ENCODE measurements around the gene CXCR1.
"Not testable (repeated sequence)": the region's sequence is repeated elsewhere in the genome, so short reads cannot be mapped to it uniquely, and the experiment has no call there.

Gene CXCR1

DNA sequence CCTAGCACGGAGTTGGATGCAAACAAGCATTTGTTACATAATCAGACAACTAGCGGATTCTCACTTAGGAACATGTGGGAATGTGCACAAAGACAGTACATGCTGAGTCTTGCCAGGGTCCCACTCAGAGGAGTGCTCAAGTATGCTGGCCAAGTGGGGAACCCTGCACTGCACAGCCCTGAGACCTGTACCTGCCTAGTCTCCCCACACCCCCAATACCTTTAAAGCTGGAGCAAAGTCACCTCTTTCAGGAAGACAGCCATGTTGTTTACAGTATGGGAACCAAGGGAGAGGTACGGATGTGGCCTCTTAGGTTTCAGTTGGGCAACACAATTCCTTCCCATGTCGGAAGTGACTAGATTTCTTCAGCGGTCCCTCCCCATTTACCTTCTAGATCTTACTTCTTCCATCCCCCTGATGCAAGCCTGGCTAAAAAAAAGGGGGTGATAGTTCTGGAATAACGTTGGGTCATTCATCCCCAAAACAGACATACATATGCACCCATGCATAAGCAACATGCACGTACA, 10.7 kb downstream of the CXCR1 start:
- DNase-seq, result no peak

DNA sequence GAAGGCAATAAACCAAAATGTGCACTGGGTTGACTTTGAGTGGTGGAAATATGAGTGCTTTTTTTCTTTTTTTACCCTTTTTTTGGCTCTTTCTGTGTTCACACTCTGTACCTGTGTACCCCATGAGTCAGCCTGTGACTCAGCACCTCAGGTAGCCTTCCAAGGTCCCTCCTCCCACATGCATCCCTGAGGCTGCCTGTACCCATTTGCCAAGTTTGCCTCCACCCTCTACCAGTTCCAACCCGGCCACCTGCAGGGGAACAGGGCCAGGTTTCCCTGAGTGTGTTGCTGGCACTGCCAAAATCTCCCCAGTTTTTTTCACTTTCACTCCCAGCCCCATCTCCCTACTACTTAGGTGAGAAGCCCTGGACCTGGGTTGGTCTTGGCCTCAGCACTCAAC, 14.0 kb downstream of the CXCR1 start:
- DNase-seq, result no peak

DNA sequence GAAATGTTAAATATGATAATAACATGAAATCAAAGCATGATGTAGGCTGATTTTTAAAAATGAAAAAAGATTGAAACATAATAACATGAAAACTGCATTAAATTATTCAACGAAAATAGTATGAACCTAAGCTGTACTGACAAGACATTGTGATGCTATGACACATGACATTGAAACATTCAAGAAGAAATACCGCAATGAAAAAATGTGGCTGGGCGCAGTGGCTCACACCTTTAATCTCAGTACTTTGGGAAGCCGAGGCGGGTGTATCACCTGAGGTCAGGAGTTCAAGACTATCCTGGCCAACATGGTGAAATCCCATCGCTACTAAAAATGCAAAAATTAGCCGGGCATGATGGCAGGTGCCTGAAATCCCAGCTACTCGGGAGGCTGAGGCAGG, 14.6 kb downstream of the CXCR1 start:
- no peak for DNase-seq

DNA sequence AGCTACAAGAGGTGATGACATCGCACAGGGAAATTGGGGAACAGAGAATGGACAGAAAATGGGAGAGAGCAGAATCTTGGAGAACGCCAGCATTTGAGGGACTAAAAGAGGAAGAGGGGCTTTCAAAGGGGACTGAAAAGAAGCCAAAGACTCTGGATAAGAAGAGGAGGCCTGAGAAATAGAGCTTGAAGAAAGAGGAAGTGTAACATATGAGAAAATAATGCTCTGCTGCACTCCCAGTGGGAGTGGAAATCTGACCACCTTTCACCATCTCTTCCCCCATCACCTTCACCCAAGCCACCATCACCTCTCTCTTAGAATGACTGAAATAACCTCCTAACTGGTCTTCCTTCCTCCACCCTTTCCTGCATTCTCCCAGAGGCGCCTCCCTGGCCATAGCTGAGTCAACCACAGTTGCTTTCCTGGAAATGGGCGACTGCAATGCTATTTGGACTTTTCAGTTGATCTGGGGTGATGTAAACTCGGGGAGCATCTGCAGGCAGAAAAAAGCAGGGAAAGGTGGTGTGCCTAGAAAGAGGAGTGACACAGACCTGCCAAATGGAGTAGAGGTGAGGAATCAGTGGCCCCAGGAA, 16.8 kb downstream of the CXCR1 start:
- DNase-seq, result no peak

DNA sequence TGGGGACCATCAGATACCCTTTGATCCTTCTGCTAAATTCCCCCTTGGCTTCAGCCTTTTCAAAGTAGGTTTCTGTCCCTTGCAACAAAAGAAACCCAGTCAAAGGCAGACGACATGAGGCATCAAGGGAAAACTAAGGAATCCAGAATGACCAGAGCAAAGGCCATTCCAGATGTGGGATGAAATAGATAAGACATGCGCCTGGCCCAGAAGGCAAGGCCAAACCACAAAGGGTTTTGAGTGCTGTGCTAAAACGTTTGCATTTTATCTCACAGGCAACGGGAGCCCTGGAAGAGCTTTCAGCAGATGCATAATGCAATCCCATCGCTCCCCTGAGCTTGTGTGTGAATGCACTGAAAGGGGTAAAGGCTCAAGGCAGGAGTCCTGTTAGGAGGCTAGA, 17.7 kb downstream of the CXCR1 start:
- DNase-seq, result no peak

DNA sequence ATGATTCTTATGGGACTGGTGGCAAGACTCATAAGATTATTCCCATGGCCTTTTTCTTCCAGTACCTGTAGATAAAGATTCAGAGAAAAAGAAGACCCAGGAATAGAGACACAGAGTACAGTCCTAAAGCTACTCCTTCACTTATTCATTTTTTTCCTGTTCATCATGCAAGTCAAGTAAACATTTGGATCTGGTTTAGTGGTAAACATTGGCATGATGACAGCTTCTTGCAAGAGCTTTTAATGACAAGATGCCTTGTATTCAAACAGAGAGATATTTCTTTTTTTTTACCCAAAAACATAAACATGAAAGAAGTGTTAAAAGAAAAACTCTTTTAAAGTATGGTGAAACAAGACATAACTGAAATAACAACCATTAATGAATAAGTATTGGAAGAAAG, 20.7 kb downstream of the CXCR1 start:
- DNase-seq, result no peak

DNA sequence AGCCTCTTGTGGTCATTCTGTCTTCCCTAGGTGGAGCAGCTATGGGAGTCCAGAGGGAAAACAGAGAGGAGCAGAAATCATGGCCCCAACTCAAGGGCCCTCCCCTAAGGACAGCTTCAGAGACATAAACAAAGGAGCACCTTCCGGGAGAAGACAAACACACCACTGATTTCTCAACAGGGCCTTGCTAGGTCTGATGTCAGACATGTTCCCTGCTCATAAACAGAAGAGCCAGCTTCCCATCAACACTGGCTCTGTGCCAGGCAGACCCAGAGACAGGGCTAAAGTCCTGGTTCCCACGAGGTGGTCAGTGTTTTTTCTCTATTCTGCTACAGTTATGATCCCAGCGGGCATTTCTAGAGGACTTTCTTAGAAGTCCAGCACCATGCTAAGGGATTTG, 21.6 kb downstream of the CXCR1 start:
- no peak for DNase-seq

DNA sequence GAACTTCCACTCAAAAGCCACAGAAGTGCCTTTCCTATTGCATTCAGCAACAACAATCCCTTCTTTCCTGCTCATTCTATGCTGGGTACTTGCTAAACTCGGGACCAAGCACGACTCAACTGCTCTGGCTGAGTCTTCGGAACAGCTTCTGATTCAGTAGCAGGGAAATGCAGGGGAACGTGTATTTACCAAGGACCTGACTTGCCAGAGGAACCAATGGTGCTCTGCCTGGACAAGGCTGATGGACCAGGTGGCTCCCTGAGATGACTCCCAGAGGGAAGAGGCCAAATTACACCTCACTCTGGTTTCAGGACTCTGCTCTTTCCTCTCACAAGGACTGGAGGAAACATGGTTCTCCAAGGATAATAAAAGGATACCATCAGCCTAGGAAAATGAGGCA, 28.7 kb downstream of the CXCR1 start:
- no peak for DNase-seq

DNA sequence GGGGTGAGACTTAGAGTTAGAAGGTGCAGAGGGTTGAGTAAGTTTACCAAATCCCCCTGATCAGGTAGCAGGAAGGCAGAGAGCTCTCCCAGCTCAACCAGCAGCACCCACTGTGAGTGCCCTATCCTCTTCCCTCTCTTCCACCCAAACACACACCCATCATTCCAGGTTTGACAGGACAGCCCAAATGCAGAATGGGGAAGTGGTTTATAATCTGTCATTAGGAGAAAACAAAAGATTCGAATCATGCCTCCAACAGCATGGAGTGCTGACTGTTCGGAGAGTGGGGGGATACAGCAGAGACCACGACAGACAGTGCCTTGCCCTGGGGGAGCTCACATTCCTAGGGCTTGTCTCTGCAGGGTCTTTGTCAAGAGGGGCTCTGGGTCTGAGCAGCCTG, 29.2 kb downstream of the CXCR1 start:
- DNase-seq, result no peak

DNA sequence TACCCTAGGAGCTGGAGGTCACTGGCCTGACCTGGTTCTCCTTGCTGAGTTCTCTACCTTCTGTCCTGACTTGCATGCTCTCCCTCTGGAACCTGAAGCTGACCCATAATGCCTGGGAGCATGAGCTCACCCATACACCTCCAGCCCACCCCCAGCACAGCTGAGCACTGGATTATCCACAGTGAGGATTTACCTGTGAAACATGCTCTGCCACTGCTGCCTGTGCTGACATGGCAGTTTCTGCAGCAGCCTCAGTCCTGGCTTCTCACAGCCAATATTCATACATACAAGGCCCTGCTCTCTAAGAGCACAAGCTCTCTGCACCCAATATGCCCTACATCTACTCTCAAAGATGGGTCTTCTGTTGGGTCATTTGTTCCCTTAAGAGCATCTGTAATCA, 35.9 kb downstream of the CXCR1 start:
- DNase-seq, result no peak

DNA sequence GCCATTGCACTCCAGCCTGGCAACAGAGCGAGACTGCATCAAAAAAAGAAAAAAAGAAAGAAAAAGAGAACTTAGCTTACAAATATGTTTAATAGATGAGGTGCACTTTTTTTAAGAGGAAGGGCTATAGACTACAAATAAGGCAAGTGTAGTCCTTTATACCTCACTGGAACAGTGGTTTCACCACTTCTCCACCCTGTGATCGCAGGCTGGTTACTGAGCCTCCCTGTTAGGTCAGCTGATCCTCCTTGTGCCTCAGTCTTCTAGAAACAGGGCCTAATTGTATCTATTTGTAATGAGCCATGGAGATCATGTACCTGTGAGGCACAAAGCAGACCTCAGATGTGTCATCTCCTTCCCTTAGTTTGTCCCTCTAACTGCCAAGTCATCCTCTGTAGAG, 36.4 kb downstream of the CXCR1 start:
- no peak for DNase-seq

DNA sequence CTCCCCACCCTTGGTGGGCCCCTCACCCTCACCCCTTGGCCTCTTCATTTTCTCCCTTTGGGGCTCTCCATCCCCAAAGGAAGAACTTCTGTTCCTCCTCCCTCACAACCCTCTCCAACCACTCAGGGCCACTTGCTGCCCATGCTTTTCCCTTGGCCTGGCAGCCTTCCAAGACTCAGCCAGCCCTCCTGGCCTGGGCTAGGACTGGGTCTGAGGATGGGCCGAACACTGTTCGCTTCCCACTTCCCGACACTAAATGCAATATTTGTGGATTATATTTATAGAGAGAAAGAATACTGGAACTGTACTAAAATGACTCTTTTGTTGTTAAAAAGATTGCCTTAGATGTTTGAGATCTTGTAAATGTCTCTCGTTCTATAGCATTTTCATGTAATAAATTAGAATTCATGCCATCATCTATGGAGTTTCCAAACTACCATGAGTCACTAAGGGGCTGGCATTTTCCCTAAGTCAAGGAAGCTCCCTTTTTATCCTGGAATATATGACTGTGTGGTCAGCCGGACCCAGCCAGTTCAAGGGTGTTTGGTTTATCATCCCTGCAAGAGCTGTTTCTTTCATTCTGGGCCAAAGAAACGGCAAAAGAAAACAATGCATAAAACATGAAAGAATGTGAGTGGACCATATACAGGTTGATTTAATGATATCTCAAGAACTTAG, 37.2 kb downstream of the CXCR1 start:
- DNase-seq, result no peak

DNA sequence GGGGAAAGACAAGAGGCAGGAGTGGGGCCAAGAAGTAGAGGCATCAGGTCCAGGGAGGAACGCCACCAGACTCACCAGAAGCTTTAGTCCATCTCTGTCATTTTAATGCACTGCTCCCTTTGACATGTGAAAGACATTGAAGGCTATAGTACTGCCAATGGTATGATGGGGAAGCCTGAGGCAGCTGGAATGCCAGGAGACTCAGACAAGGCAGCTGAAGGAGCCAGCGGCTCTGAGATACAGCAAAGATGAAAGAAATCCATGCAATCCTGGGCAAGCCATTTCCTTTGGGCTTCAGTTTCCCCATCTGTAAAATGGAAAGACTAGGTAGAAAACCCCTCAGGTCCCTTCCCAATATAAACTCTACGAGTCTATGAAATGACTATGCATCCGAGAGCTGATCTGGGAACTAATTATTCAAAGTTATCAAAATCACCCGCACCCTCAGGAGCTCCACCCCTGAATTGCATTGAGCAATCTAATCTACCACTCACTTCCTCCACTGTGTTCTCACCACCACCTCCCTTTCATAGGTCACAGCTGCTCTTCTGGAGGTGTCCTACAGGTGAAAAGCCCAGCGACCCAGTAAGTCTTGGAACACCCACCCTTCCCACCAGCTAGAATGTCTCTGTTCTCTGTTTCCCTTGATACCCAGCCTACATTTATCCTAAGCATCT, 37.8 kb downstream of the CXCR1 start:
- DNase-seq, result no peak

DNA sequence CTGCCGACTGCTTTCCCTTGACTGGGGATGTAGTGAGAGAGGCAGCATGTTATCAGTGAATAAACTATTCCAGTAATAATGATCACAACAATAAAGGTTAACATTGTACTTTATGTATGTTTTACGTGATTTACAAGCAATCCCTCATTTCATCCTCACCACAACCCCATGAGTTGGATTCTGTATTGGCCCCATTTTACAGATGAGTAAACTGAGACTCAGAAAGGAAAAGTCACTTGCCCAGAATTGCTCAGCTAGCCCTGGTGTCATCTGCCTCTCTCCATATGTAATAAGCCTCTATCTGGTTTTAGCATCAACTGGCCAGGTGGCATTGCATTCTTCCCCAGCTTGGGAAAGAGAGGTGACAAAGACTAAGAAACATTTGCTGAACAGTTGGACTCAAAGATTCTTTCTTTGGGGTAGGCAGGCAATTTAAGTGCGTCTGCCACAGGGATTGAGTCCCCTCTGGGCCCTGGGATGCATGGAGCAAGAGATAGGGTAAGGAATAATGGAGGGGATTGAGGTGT, 38.8 kb downstream of the CXCR1 start:
- no peak for DNase-seq

DNA sequence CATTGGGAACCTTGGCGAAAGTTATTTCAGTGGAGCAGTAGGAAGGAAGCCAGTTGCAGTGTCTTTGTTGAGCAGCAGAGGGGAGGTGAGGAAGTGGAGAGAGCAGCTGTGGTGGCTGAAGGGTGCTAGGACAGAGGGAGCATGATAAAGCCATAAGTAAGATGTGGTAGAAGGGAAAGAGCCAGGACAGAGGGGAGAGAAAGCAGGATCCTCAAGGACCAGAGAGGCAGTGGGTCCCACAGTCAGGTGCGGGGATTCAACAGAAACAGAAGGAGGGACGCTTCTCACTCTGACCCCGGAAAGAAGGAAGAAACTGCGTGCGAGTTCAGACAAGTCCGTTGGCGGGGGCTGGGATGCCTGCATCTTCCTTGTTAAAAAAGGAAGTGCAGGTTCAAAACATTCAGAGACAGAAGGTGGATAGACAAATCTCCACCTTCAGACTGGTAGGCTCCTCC, 41.1 kb downstream of the CXCR1 start, which contains the start of gene CXCR2:
Gene CXCR2 (plus strand): TSS at position 403 of the 455 bp plus-strand sequence. CDS start 8,774 bp downstream, outside the sequence.
- DNase-seq, result no peak

DNA sequence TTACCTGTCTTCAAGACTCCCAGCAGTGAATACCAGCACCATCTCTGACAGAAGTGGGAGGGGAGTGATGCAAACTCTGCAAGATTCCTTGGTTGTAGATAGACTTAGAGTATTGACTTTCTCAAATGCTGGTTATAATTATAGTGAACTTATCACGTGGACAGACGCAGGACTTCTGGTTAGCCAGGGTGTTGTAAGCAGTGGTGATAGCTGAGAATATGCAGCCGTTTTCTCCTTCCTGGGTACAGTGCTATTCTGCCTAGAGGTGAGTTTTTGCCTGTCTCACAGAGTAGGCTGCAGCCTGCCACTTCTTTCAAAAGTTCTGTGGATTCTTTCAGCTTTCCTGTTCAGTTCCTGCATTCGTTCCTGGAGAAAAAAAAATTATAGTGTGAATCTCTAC, 41.7 kb downstream of the CXCR1 start:
- no peak for DNase-seq

DNA sequence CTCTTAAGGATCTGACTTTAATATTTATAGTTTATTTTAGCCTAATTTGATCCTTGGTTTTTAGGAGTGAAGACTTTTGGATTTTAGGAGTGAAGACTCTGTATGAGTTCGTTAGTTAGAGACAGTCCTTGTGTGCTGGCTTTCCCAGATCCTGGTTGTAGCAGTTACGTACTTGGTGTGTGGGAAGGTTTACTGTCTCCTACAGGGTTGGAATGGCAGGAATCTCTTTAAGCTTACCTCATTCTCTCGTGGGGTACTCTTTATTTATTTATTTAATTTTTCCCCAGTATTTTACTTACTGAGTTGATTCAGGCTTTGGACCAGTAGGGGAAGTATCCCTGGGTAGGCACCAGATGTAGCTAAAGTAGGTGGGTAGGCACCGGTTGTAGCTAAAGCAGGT, 42.8 kb downstream of the CXCR1 start:
- no peak for DNase-seq

DNA sequence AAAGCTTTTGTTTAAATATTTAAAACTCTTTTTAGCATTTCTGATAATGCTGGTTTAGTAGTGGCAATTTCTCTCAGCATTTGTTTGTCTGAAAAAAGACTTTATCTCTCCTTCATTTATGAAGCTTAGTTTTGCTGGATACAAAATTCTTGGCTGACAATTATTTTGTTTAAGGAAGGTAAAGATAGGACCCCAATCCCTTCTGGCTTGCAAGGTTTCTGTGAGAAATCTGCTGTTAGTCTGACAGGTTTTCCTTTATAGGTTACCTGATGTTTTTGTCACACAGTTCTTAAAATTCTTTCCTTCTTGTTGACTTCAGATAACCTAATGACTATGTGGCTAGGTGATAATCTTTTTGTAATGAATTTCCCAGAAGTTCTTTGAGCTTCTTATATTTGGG, 44.5 kb downstream of the CXCR1 start:
- DNase-seq, result not testable (repeated sequence)

DNA sequence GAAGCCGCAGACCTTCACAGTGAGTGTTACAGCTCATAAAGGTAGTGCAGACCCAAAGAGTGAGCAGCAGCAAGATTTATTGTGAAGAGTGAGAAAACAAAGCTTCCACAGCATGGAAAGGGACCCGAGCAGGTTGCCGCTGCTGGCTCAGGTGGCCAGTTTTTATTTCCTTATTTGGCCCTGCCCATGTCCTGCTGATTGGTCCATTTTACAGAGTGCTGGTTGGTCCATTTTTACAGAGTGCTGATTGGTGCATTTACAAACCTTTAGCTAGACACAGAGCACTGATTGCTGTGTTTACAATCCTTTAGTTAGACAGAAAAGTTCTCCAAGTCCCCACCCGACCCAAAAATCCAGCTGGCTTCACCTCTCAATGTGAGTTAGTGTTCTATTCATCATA, 45.0 kb downstream of the CXCR1 start:
- DNase-seq, result not testable (repeated sequence)

All from NCI-H526 treated with DMSO at 0.1 percent for 48 hours (cell line).